Measurements from ENCODE around the gene OBSCN.
A peak's percentile ranks its signal among the peaks of the same experiment; 100 is the strongest.

The OBSCN gene

GRCh38 chr1:228207851-228208821 is at the start of gene OBSCN:
Gene OBSCN (plus strand): TSS chr1:228208044. CDS start chr1:228211784, 3,740 bp downstream.
- DNase-seq (ENCODE audit: low read depth in 2 of 2), result no peak

GRCh38 chr1:228158151-228159007 is 49.5 kb upstream of the OBSCN start:
- DNase-seq (ENCODE audit: low read depth in 2 of 2), result no peak

GRCh38 chr1:228159008-228159665 is 48.7 kb upstream of the OBSCN start:
- DNase-seq (ENCODE audit: low read depth in 2 of 2), result no peak

- no peak for DNase-seq (ENCODE audit: low read depth in 2 of 2)
Measured at GRCh38 chr1:228160201-228160761, 47.6 kb upstream of the OBSCN start.

GRCh38 chr1:228161362-228161761 is 46.5 kb upstream of the OBSCN start:
- DNase-seq (ENCODE audit: low read depth in 2 of 2), result no peak

GRCh38 chr1:228161866-228162265 is 46.0 kb upstream of the OBSCN start:
- no peak for DNase-seq (ENCODE audit: low read depth in 2 of 2)

GRCh38 chr1:228162286-228163006 is 45.4 kb upstream of the OBSCN start:
- DNase-seq (ENCODE audit: low read depth in 2 of 2), result no peak

GRCh38 chr1:228163007-228163753 is 44.7 kb upstream of the OBSCN start:
- DNase-seq (ENCODE audit: low read depth in 2 of 2), result no peak

GRCh38 chr1:228163776-228164519 is 43.9 kb upstream of the OBSCN start:
- DNase-seq (ENCODE audit: low read depth in 2 of 2), result no peak

GRCh38 chr1:228164561-228165371 is 43.1 kb upstream of the OBSCN start:
- no peak for DNase-seq (ENCODE audit: low read depth in 2 of 2)

- peak; percentile 99 for DNase-seq (ENCODE audit: low read depth in 2 of 2)
Measured at GRCh38 chr1:228165372-228166169, 42.3 kb upstream of the OBSCN start, which contains the start of gene IBA57. Gene IBA57 (plus strand): TSS chr1:228165804. CDS start chr1:228165817, 13 bp downstream.

GRCh38 chr1:228166170-228166936 is 41.5 kb upstream of the OBSCN start:
- peak in 1 of 2 donors; percentile 28 for DNase-seq (ENCODE audit: low read depth in 2 of 2)

- DNase-seq (ENCODE audit: low read depth in 2 of 2), result no peak
Measured at GRCh38 chr1:228168563-228169270, 39.1 kb upstream of the OBSCN start.

GRCh38 chr1:228169345-228169744 is 38.5 kb upstream of the OBSCN start:
- DNase-seq (ENCODE audit: low read depth in 2 of 2), result no peak

- DNase-seq (ENCODE audit: low read depth in 2 of 2), result no peak
Measured at GRCh38 chr1:228170666-228171065, 37.2 kb upstream of the OBSCN start.

- DNase-seq (ENCODE audit: low read depth in 2 of 2), result no peak
Measured at GRCh38 chr1:228171221-228171891, 36.5 kb upstream of the OBSCN start.

All from stimulated activated CD8-positive, alpha-beta memory T cell treated with anti-CD3 and anti-CD28 coated beads, Interleukin-15, amount 100 ng/mL, for 4 hours (primary cell).